Right lobe of liver (tissue), 6 donors: ENCODE measurements around the gene AGBL5. TPM values are rescaled to one million over a fixed set of nuclear protein-coding genes. Genes with fewer than 3 reads are reported as not detected.

Experiments used
- ATAC-seq, 4 donors: fragments of 200-7000 bp; cut with Tn5 transposase; one replicate each; pipeline ENCODE4 v1.9.1; 2020; ENCODE audit warnings: mild to moderate bottlenecking in 4 of 4, moderate library complexity in 4 of 4
- DNase-seq, 3 donors: peaks; one replicate each; pipeline ENCODE4 v3.0.0-alpha.2; 2020
- H3K27ac ChIP-seq, 3 donors: fragments of 200-600 bp; one replicate each; pipeline ENCODE4 v1.8.0; 2022
- H3K27me3 ChIP-seq, 2 donors: fragments of 200-600 bp; one replicate each; pipeline ENCODE4 v1.8.0; 2022
- H3K36me3 ChIP-seq, 4 donors: fragments of 200-600 bp; sonication (generic) in 1 of 4; one replicate each; pipeline versions ENCODE4 v1.5.1 to v1.8.0; 2017 to 2022; ENCODE audit warnings: control low read depth in 1 of 4
- H3K4me1 ChIP-seq, 4 donors: fragments of 200-600 bp; sonication (generic) in 1 of 4; one replicate each; pipeline versions ENCODE4 v1.5.1 to v1.8.0; 2017 to 2022; ENCODE audit warnings: control low read depth in 1 of 4
- H3K4me3 ChIP-seq, 3 donors: fragments of 200-600 bp; one replicate each; pipeline ENCODE4 v1.8.0; 2022
- H3K9me3 ChIP-seq, 4 donors: fragments of 200-600 bp; sonication (generic) in 1 of 4; one replicate each; pipeline versions ENCODE4 v1.5.1 to v1.8.0; 2017 to 2022; ENCODE audit warnings: control low read depth in 1 of 4
- CTCF ChIP-seq, 4 donors: fragments of 200-600 bp in 3 of 4; fragments of 450-650 bp in 1 of 4; IDR thresholded peaks; one replicate each; pipeline versions ENCODE4 v1.5.1 to v1.8.0; 2016 to 2022; ENCODE audit warnings: antibody characterized with exemption in 4 of 4, mild to moderate bottlenecking in 2 of 4
- POLR2A ChIP-seq: fragments of 450-650 bp; IDR thresholded peaks from one replicate; pipeline ENCODE4 v1.6.1; 2017; ENCODE audit warnings: antibody characterized with exemption, mild to moderate bottlenecking
- WGBS: methylation state at CpG from one replicate; pipeline ENCODE4 v1.1.6; 2018; ENCODE audit warnings: low coverage, low lambda C conversion rate; ENCODE audit not compliant: insufficient coverage; ENCODE audit errors: missing lambda C conversion rate; 5-methylcytosine and 5-hydroxymethylcytosine counted together
- intact Hi-C, 2 donors: fragments of 100-400 bp; cut with DNase I; formaldehyde crosslinking; loops; one replicate each; pipeline versions ENCODE4 v1.11.2 to v1.14.1; 2022
- total RNA-seq, 6 experiments: library from RNA; depleted of rRNA in 2 of 6; stranded (reverse); fragments of >200 nt in 2 of 6; fragmentation: NEBNext Ultra II Directional in 3 of 6; extraction: Animal tissue kit (Norgen Biotek cat#: 25700) in 3 of 6; gene quantifications; one replicate each; pipeline versions ENCODE4 v1.1.0 to v1.2.4, GENCODE V29; 2016 to 2023
- donor health status: DM: no; HTN: yes; CAD: no.
- donor health status: DM: no; HTN: no; CAD: no.
- donor health status: DM: no; HTN: no; CAD: no.
- donor health status: DM: no; HTN: yes; CAD: no.
- donor health status: DM: no; HTN: yes; CAD: no.

AGBL5 gene
- total RNA-seq, 6 experiments from 2014 or later = 3.9 to 7.4 (median 6.4) TPM

- peak; percentile 87 to 98 (median 93) for TF ChIP-seq CTCF (IDR thresholded peaks at IDR 0.05)
- peak; percentile 58 for TF ChIP-seq POLR2A
- peak; percentile 96 to 97 (median 97) for DNase-seq
- Histone ChIP-seq H3K27ac (peak overlapping the region; percentile 59 to 80 (median 75)), H3K36me3 (no peaks in the 10 kb centered on the region), H3K27me3 (no peaks in the 10 kb centered on the region), H3K4me3 (peak overlapping the region; percentile 52 to 77 (median 64)), H3K4me1 (peaks cover 0 to 30% (median 7%) of the 10 kb centered on the region in 4 donors), H3K9me3 (no peaks in the 10 kb centered on the region)
- WGBS = 0% methylated on average over 4 of the region's 81 CpGs
- intact Hi-C loops = loop anchor here in 1 of 2 donors (10.0 kb wide), 2 partner anchors 61 to 121 kb away; no protein-coding TSS in a partner anchor
- peak; percentile 67 to 86 (median 78) for ATAC-seq
Observed at GRCh38 chr2:27086090-27086723, 34.7 kb downstream of the AGBL5 start.

- Histone ChIP-seq H3K4me3 (peak within 1 kb of the TSS; percentile 52 to 77 (median 64)), H3K27me3 (no peaks in the 10 kb centered on the region), H3K36me3 (no peaks in the 10 kb centered on the region), H3K27ac (peak within 1 kb of the TSS; percentile 59 to 80 (median 75)), H3K9me3 (no peaks in the 10 kb centered on the region), H3K4me1 (peaks cover 0 to 30% (median 5%) of the 10 kb centered on the region in 4 donors)
- DNase-seq = peak; percentile 89 to 92 (median 91)
- ATAC-seq = peak; percentile 62 to 78 (median 73)
- intact Hi-C loops = loop anchor here in 1 of 2 donors (10.0 kb wide), 2 partner anchors 62 to 122 kb away; no protein-coding TSS in a partner anchor
- TF ChIP-seq CTCF (IDR thresholded peaks at IDR 0.05) (peak in 2 of 4 donors; percentile 21 to 28), POLR2A (peak; percentile 79)
- WGBS = under 1% methylated on average over 18 of the region's 54 CpGs
Observed at GRCh38 chr2:27086724-27087593, 35.5 kb downstream of the AGBL5 start, which contains the start of gene KHK. TSS of gene KHK (plus strand) at chr2:27086772. CDS start at chr2:27087260, 488 bp downstream.

- Histone ChIP-seq H3K27ac (peak overlapping the region; percentile 35 to 57 (median 44)), H3K36me3 (no peaks in the 10 kb centered on the region), H3K27me3 (no peaks in the 10 kb centered on the region), H3K4me1 (peaks cover 0 to 38% (median 7%) of the 10 kb centered on the region in 4 donors), H3K9me3 (no peaks in the 10 kb centered on the region), H3K4me3 (peak overlapping the region; percentile 52 to 77 (median 64))
- TF ChIP-seq POLR2A (no peak), CTCF (IDR thresholded peaks at IDR 0.05) (no peak)
- ATAC-seq (peak in 2 of 4 donors; percentile 1 to 3), DNase-seq (no peak)
- intact Hi-C loops = loop anchor here in 1 of 2 donors (10.0 kb wide), 2 partner anchors 63 to 123 kb away; no protein-coding TSS in a partner anchor
- 23% methylated on average over 2 of the region's 5 CpGs for WGBS
Observed at GRCh38 chr2:27087823-27088410, 36.4 kb downstream of the AGBL5 start.

- ATAC-seq = no peak
- DNase-seq = no peak
- peak overlapping the region; percentile 52 to 77 (median 64) for H3K4me3 ChIP-seq
- H3K9me3 ChIP-seq = no peaks in the 10 kb centered on the region
- TF ChIP-seq CTCF (IDR thresholded peaks at IDR 0.05) = no peak
- no peak for TF ChIP-seq POLR2A
- H3K4me1 ChIP-seq = peaks cover 0 to 45% (median 10%) of the 10 kb centered on the region in 4 donors
- no peaks in the 10 kb centered on the region for H3K27me3 ChIP-seq
- intact Hi-C loops = loop anchor here in 1 of 2 donors (10.0 kb wide), 2 partner anchors 64 to 124 kb away; no protein-coding TSS in a partner anchor
- H3K27ac ChIP-seq = peak overlapping the region; percentile 35 to 57 (median 44)
- H3K36me3 ChIP-seq = no peaks in the 10 kb centered on the region
- 10% methylated on average over 6 of the region's 6 CpGs for WGBS
Observed at GRCh38 chr2:27088634-27089033, 37.2 kb downstream of the AGBL5 start.
